HEK293T (cell line): ENCODE data around the gene BFSP2.

Source experiments
- ELF4 ChIP-seq: fragments of 450-650 bp; IDR thresholded peaks from 2 replicates; pipeline ENCODE4 v1.6.1; 2017; ENCODE audit warnings: antibody characterized with exemption
- ZNF384 ChIP-seq: fragments of 450-650 bp; IDR thresholded peaks from 2 replicates; pipeline ENCODE4 v1.6.1; 2016

DNA sequence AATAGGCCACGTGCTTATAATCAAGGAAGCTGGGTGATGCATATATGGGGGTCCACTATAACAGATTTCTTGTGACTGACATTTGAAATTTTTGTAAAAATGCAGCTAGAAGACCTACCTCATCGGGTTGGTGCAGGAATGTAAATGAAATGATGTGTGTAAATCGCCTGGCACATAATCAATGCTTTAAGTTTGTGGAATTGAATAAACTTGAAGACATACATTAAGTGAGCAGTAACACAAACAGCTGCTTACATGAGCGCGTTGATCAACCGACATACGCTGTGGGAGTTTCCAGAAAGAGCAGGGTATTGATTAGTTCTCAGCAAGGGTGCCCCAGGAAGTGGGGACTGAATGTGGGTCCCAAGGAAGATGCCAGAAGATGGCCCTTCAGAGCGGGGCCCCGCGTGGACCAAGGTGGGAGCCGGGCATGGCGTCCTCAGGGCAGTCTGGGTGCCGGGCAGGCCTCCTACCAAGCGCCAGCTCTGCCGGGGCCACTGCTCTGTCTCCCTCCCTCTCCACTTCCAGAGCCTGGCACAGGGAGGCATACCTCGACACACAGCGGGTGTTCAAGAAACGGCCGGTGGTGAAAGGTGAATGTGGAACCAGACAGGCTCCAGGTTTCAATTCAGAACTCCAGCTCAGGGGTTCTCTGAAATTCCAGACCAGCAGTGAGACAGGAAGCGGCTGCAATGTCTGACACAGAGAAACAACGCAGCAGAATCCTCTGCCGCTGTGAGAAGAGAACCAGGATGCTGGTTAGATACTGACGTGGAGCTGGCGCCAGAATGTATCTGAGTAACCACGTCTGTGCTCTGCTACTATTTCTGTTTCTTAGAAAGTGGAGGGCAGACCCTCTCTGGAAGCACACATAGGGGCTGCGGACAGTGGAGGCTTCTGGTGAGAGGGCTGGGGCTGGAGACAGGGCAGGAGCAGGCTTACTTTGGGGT is 12.6 kb downstream of the BFSP2 start:
- TF ChIP-seq ZNF384 (no peak), ELF4 (no peak)
